Measurements from ENCODE around the gene RENBP. TPM values are rescaled to one million over a fixed set of nuclear protein-coding genes. Genes with fewer than 3 reads are reported as not detected.

RENBP gene
- polyA plus RNA-seq, 1 donor: 5.1 TPM

- no peak for DNase-seq
Measured at GRCh38 chrX:153932220-153932915, 12.1 kb downstream of the RENBP start.

GRCh38 chrX:153931748-153932147 is 12.7 kb downstream of the RENBP start:
- no peak for DNase-seq

GRCh38 chrX:153931151-153931550 is 13.3 kb downstream of the RENBP start:
- DNase-seq: no peak

- no peak for DNase-seq
Measured at GRCh38 chrX:153930011-153930910, 14.2 kb downstream of the RENBP start.

GRCh38 chrX:153929576-153929975 is 14.9 kb downstream of the RENBP start:
- DNase-seq: no peak

- no peak for DNase-seq
Measured at GRCh38 chrX:153928846-153929245, 15.6 kb downstream of the RENBP start.

- peak; percentile 96 for DNase-seq
Measured at GRCh38 chrX:153927922-153928760, 16.3 kb downstream of the RENBP start.

GRCh38 chrX:153927672-153927921 is 16.8 kb downstream of the RENBP start:
- no peak for DNase-seq

- no peak for DNase-seq
Measured at GRCh38 chrX:153926858-153927671, 17.4 kb downstream of the RENBP start.

GRCh38 chrX:153926552-153926857 is 17.9 kb downstream of the RENBP start:
- no peak for DNase-seq

- DNase-seq: no peak
Measured at GRCh38 chrX:153925739-153926551, 18.5 kb downstream of the RENBP start, which contains the start of gene ARHGAP4. Gene ARHGAP4 (minus strand): TSS chrX:153926264. CDS start chrX:153926202, 62 bp downstream.

- DNase-seq: no peak
Measured at GRCh38 chrX:153925387-153925738, 19.1 kb downstream of the RENBP start.

GRCh38 chrX:153924149-153924861 is 20.1 kb downstream of the RENBP start:
- DNase-seq: no peak

- no peak for DNase-seq
Measured at GRCh38 chrX:153922932-153923857, 21.2 kb downstream of the RENBP start.

- no peak for DNase-seq
Measured at GRCh38 chrX:153921511-153922446, 22.7 kb downstream of the RENBP start.

GRCh38 chrX:153921070-153921469 is 23.4 kb downstream of the RENBP start:
- DNase-seq: no peak

- no peak for DNase-seq
Measured at GRCh38 chrX:153920546-153920945, 23.9 kb downstream of the RENBP start.

GRCh38 chrX:153919281-153919680 is 25.2 kb downstream of the RENBP start:
- no peak for DNase-seq

- DNase-seq: no peak
Measured at GRCh38 chrX:153917869-153918268, 26.6 kb downstream of the RENBP start.

Data from hindlimb muscle (tissue), 1 donor.